Measurements from ENCODE around the gene SFT2D1. TPM values are rescaled to one million over a fixed set of nuclear protein-coding genes. Genes with fewer than 3 reads are reported as not detected.
"Not testable (repeated sequence)": the region's sequence is repeated elsewhere in the genome, so short reads cannot be mapped to it uniquely, and the experiment has no call there.

Gene SFT2D1
- total RNA-seq, 1 donor from 2014 or later, result 29.8 TPM

DNA sequence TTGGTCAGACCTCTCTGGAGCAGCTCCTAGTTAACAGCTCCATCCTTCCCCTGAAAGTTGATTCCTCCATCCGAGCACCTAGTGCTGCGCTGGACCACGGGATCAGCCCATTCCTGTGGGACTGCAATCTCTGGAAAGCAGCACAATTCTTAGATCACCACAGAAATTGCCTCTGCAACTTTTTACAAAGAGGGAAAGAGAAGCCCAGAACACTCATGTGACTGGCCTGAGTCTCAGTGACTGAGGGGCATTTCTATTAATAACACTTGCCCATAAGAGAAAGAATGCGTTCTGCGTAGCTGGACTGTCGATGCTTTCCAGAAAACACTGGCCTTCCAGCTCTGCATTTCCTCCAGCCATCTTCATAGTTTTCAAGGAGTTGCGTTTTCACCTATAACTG lies 22.1 kb upstream of the SFT2D1 start:
- no peak overlapping the region for H3K27ac Mint-ChIP-seq
- peaks cover 5% of the 10 kb centered on the region for H3K36me3 Mint-ChIP-seq (ENCODE audit: insufficient read depth)
- H3K27me3 Mint-ChIP-seq, result peaks cover 4% of the 10 kb centered on the region
- H3K4me1 Mint-ChIP-seq (ENCODE audit: low read depth), result no peaks in the 10 kb centered on the region
- no peak overlapping the region for H3K4me3 Mint-ChIP-seq (ENCODE audit: low read depth)
- no peak for DNase-seq (ENCODE audit: low spot score, unreplicated experiment)
- H3K9me3 Mint-ChIP-seq (ENCODE audit: low read depth), result no peaks in the 10 kb centered on the region
- TF ChIP-seq, protein P1, sequence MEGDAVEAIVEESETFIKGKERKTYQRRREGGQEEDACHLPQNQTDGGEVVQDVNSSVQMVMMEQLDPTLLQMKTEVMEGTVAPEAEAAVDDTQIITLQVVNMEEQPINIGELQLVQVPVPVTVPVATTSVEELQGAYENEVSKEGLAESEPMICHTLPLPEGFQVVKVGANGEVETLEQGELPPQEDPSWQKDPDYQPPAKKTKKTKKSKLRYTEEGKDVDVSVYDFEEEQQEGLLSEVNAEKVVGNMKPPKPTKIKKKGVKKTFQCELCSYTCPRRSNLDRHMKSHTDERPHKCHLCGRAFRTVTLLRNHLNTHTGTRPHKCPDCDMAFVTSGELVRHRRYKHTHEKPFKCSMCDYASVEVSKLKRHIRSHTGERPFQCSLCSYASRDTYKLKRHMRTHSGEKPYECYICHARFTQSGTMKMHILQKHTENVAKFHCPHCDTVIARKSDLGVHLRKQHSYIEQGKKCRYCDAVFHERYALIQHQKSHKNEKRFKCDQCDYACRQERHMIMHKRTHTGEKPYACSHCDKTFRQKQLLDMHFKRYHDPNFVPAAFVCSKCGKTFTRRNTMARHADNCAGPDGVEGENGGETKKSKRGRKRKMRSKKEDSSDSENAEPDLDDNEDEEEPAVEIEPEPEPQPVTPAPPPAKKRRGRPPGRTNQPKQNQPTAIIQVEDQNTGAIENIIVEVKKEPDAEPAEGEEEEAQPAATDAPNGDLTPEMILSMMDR (IDR thresholded peaks at IDR 0.05; ENCODE audit: unreplicated experiment), result no peak

DNA sequence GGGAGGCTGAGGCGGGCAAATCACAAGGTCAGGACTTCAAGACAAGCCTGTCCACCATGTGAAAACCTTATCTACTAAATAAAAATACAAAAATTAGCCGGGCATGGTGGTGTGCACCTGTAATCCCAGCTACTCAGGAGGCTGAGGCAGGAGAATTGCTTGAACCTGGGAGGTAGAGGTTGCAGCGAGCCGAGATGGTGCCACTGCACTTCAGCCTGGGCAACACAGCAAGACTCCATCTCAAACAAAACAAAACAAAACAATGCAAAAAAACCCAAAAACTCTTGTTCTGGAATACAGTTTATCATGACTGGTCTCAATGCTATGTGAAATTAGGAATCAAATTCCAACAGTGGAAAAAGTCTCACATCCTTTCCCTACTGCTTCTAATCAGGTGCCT lies 20.1 kb upstream of the SFT2D1 start:
- not testable (repeated sequence) for DNase-seq (ENCODE audit: low spot score, unreplicated experiment); H3K4me3 Mint-ChIP-seq (ENCODE audit: low read depth); H3K27me3 Mint-ChIP-seq; H3K9me3 Mint-ChIP-seq (ENCODE audit: low read depth); H3K4me1 Mint-ChIP-seq (ENCODE audit: low read depth); H3K27ac Mint-ChIP-seq; H3K36me3 Mint-ChIP-seq (ENCODE audit: insufficient read depth)

DNA sequence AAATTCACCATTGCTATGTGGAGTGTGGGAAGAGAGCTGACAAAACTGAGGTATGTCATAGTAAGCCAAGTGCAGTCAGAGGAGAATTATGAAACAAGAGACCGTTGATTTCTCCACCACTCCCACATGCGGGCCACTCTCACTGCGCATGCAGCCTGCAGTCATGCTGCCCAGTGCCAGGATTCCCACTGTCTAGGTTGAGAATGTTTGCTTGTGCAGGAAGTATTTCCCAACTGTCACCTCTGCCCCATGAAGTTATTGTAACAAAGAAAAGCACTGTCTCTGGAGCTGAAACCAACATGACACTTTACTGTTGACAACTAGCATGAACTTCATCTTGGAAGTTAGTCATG lies 18.7 kb upstream of the SFT2D1 start:
- Mint-ChIP-seq H3K4me1 (ENCODE audit: low read depth) (no peaks in the 10 kb centered on the region), H3K27ac (no peak overlapping the region)
- TF ChIP-seq, protein P1 (IDR thresholded peaks at IDR 0.05; ENCODE audit: unreplicated experiment), result no peak

DNA sequence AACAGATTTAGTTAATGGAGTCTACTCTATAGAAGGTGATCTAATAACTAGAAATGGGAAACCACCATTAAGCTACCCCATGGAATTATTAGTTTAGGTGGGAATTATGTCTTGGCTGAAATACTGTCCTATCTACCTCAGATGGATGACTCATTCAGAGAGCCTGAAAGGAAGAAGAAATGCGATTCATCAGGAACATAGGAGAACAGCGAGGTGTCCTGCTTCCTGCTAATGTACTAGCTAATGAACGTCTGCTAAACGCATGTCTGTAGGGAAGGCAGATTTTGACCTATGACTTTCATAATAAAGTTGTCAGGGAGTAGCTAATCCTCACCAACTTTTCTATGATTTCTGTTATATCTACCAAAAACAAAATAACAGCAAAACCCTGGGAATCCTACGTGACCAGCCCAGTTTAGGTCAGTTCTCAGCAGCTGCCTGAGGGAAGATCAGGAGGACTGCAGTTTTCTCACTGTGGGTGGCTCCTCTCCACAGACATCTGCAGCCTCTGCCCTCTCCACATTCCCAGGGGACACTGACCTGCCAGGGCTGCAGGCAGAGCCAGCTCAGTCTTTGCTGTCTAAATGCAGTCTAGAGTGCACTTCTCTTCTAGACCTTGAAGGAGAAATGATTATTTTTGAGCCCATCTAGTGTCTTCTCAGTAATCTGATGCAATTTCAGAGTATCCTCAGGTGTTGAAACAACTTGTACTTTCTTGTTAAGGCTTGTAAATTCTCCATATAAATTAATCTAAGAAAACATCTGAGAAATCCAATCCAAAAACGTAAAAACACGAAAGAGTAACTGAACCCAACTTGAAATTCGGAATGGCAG lies 18.1 kb upstream of the SFT2D1 start:
- DNase-seq (ENCODE audit: low spot score, unreplicated experiment), result no peak
- H3K27ac Mint-ChIP-seq, result no peak overlapping the region
- H3K9me3 Mint-ChIP-seq (ENCODE audit: low read depth), result no peaks in the 10 kb centered on the region
- no peak overlapping the region for H3K4me3 Mint-ChIP-seq (ENCODE audit: low read depth)
- TF ChIP-seq, protein P1 (IDR thresholded peaks at IDR 0.05; ENCODE audit: unreplicated experiment), result no peak
- H3K36me3 Mint-ChIP-seq (ENCODE audit: insufficient read depth), result peaks cover 3% of the 10 kb centered on the region
- H3K27me3 Mint-ChIP-seq, result peaks cover 4% of the 10 kb centered on the region
- no peaks in the 10 kb centered on the region for H3K4me1 Mint-ChIP-seq (ENCODE audit: low read depth)

More for the DNA sequence above, 18.7 kb upstream of the SFT2D1 start:
- peaks cover 4% of the 10 kb centered on the region for H3K27me3 Mint-ChIP-seq
- no peaks in the 10 kb centered on the region for H3K9me3 Mint-ChIP-seq (ENCODE audit: low read depth)
- no peak overlapping the region for H3K4me3 Mint-ChIP-seq (ENCODE audit: low read depth)
- peaks cover 5% of the 10 kb centered on the region for H3K36me3 Mint-ChIP-seq (ENCODE audit: insufficient read depth)
- DNase-seq (ENCODE audit: low spot score, unreplicated experiment), result no peak

DNA sequence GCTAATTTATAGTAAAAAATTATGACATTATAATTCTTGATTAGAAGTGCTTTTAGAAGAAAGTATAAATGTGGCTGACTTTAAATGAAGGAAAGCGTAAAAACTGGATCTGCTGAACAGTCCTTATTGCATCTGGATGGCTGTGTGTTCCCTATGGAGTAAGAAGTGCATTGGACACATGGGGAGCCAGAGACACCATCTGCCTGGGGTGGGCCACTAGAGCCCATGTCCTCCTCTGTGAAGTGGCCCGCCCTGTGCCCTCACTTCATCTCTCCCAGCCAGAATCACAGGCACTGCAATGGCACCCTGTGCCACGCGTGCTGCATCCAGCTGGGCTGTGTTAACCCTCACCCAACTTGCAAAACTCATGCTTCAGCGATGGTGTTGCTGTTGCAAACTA lies 13.2 kb upstream of the SFT2D1 start:
- TF ChIP-seq, protein P1 (IDR thresholded peaks at IDR 0.05; ENCODE audit: unreplicated experiment), result no peak
- H3K36me3 Mint-ChIP-seq (ENCODE audit: insufficient read depth), result no peaks in the 10 kb centered on the region
- H3K27ac Mint-ChIP-seq, result no peak overlapping the region
- H3K4me1 Mint-ChIP-seq (ENCODE audit: low read depth), result peaks cover 7% of the 10 kb centered on the region
- peaks cover 3% of the 10 kb centered on the region for H3K9me3 Mint-ChIP-seq (ENCODE audit: low read depth)
- no peak for DNase-seq (ENCODE audit: low spot score, unreplicated experiment)
- peaks cover 4% of the 10 kb centered on the region for H3K27me3 Mint-ChIP-seq
- no peak overlapping the region for H3K4me3 Mint-ChIP-seq (ENCODE audit: low read depth)

DNA sequence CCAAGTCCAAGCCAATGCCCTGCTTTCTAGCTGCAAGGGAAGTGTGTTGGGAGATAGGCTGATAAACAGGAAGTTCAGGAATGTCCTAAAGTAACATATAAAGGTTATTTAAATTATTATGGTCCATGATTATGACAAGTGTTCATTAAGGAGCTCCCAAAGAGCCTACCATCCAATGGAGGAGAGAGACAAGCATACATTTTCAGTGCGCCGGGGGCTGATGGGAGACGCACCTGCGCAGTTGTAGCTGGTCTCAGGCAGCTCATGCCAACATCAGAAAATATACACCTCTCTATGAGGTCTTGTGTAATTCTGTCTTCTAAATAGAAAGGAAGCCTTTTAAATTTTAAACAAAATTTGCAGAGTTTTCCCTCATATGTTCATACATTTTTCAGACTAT lies 12.6 kb upstream of the SFT2D1 start:
- Mint-ChIP-seq H3K4me1 (ENCODE audit: low read depth) (peaks cover 7% of the 10 kb centered on the region), H3K4me3 (ENCODE audit: low read depth) (no peak overlapping the region), H3K27me3 (peaks cover 3% of the 10 kb centered on the region), H3K9me3 (ENCODE audit: low read depth) (peaks cover 6% of the 10 kb centered on the region), H3K27ac (no peak overlapping the region), H3K36me3 (ENCODE audit: insufficient read depth) (no peaks in the 10 kb centered on the region)
- TF ChIP-seq, protein P1 (IDR thresholded peaks at IDR 0.05; ENCODE audit: unreplicated experiment), result no peak
- no peak for DNase-seq (ENCODE audit: low spot score, unreplicated experiment)
